Activated T-cell treated with anti-CD3 and anti-CD28 coated beads, Interleukin-2, amount 50 U/mL, for 24 hours (primary cell): ENCODE results near the gene TESK2.
"Not testable (repeated sequence)": the region's sequence is repeated elsewhere in the genome, so short reads cannot be mapped to it uniquely, and the experiment has no call there.

Source experiments
- DNase-seq: peaks from one replicate; pipeline ENCODE4 v3.0.0-alpha.2; 2020
- H3K27ac Mint-ChIP-seq: 2 replicates; pipeline ENCODE4 v1.8.0; 2020; ENCODE audit warnings: mild to moderate bottlenecking, mixed read lengths
- H3K27me3 Mint-ChIP-seq: 2 replicates; pipeline ENCODE4 v1.8.0; 2020; ENCODE audit warnings: mixed read lengths
- H3K36me3 Mint-ChIP-seq: 2 replicates; pipeline ENCODE4 v1.8.0; 2020; ENCODE audit warnings: low read depth, mixed read lengths
- H3K4me1 Mint-ChIP-seq: 2 replicates; pipeline ENCODE4 v1.8.0; 2020; ENCODE audit warnings: low read depth, mixed read lengths
- H3K4me3 Mint-ChIP-seq: 2 replicates; pipeline ENCODE4 v1.8.0; 2020; ENCODE audit warnings: mild to moderate bottlenecking, moderate library complexity, mixed read lengths
- H3K9me3 Mint-ChIP-seq: 2 replicates; pipeline ENCODE4 v1.8.0; 2020; ENCODE audit warnings: mixed read lengths

Gene TESK2

GRCh38 chr1:45370575-45370974, 120.4 kb downstream of the TESK2 start:
- Mint-ChIP-seq H3K27me3 (no peaks in the 10 kb centered on the region), H3K4me1 (no peaks in the 10 kb centered on the region), H3K27ac (no peak overlapping the region), H3K36me3 (no peaks in the 10 kb centered on the region), H3K4me3 (no peak overlapping the region), H3K9me3 (no peaks in the 10 kb centered on the region)
- no peak for DNase-seq

- no peak overlapping the region for H3K27ac Mint-ChIP-seq
- H3K9me3 Mint-ChIP-seq, result no peaks in the 10 kb centered on the region
- no peak for DNase-seq
- no peak overlapping the region for H3K4me3 Mint-ChIP-seq
- no peaks in the 10 kb centered on the region for H3K27me3 Mint-ChIP-seq
- H3K36me3 Mint-ChIP-seq, result no peaks in the 10 kb centered on the region
- peaks cover 11% of the 10 kb centered on the region for H3K4me1 Mint-ChIP-seq
Observed at GRCh38 chr1:45365051-45365450, 125.9 kb downstream of the TESK2 start.

GRCh38 chr1:45364294-45364693, 126.7 kb downstream of the TESK2 start:
- no peaks in the 10 kb centered on the region for H3K9me3 Mint-ChIP-seq
- H3K27ac Mint-ChIP-seq, result peak overlapping the region; percentile 22
- no peak for DNase-seq
- H3K36me3 Mint-ChIP-seq, result no peaks in the 10 kb centered on the region
- no peak overlapping the region for H3K4me3 Mint-ChIP-seq
- H3K27me3 Mint-ChIP-seq, result no peaks in the 10 kb centered on the region
- peaks cover 14% of the 10 kb centered on the region for H3K4me1 Mint-ChIP-seq

GRCh38 chr1:45360981-45361380, 130.0 kb downstream of the TESK2 start:
- H3K27ac Mint-ChIP-seq, H3K9me3 Mint-ChIP-seq, DNase-seq, H3K4me3 Mint-ChIP-seq, H3K36me3 Mint-ChIP-seq, H3K27me3 Mint-ChIP-seq: not testable (repeated sequence)
- H3K4me1 Mint-ChIP-seq, result peaks cover 14% of the 10 kb centered on the region

GRCh38 chr1:45359882-45360513, 131.0 kb downstream of the TESK2 start:
- peak; percentile 60 for DNase-seq
- no peaks in the 10 kb centered on the region for H3K9me3 Mint-ChIP-seq
- no peaks in the 10 kb centered on the region for H3K27me3 Mint-ChIP-seq
- H3K27ac Mint-ChIP-seq, result no peak overlapping the region
- H3K36me3 Mint-ChIP-seq, result no peaks in the 10 kb centered on the region
- no peak overlapping the region for H3K4me3 Mint-ChIP-seq
- H3K4me1 Mint-ChIP-seq, result peaks cover 12% of the 10 kb centered on the region

- Mint-ChIP-seq H3K27ac (no peak overlapping the region), H3K36me3 (no peaks in the 10 kb centered on the region)
- DNase-seq, result no peak
Observed at GRCh38 chr1:45356186-45356585, 134.8 kb downstream of the TESK2 start.

GRCh38 chr1:45355683-45356082, 135.3 kb downstream of the TESK2 start:
- H3K36me3 Mint-ChIP-seq, result no peaks in the 10 kb centered on the region
- no peak overlapping the region for H3K27ac Mint-ChIP-seq
- H3K27me3 Mint-ChIP-seq, result no peaks in the 10 kb centered on the region
- H3K4me1 Mint-ChIP-seq, result peaks cover 5% of the 10 kb centered on the region
- no peak overlapping the region for H3K4me3 Mint-ChIP-seq
- no peak for DNase-seq
- H3K9me3 Mint-ChIP-seq, result no peaks in the 10 kb centered on the region

More at GRCh38 chr1:45356186-45356585, 134.8 kb downstream of the TESK2 start:
- Mint-ChIP-seq H3K4me3 (no peak overlapping the region), H3K9me3 (no peaks in the 10 kb centered on the region), H3K4me1 (peaks cover 5% of the 10 kb centered on the region), H3K27me3 (no peaks in the 10 kb centered on the region)

GRCh38 chr1:45354838-45355237, 136.1 kb downstream of the TESK2 start:
- H3K4me1 Mint-ChIP-seq, result peaks cover under 1% of the 10 kb centered on the region
- no peak overlapping the region for H3K4me3 Mint-ChIP-seq
- H3K9me3 Mint-ChIP-seq, result no peaks in the 10 kb centered on the region
- DNase-seq, result no peak
- no peak overlapping the region for H3K27ac Mint-ChIP-seq
- no peaks in the 10 kb centered on the region for H3K36me3 Mint-ChIP-seq
- H3K27me3 Mint-ChIP-seq, result no peaks in the 10 kb centered on the region

GRCh38 chr1:45353685-45354084, 137.3 kb downstream of the TESK2 start:
- Mint-ChIP-seq H3K36me3 (no peaks in the 10 kb centered on the region), H3K4me1 (peaks cover 5% of the 10 kb centered on the region), H3K9me3 (no peaks in the 10 kb centered on the region), H3K27me3 (no peaks in the 10 kb centered on the region), H3K27ac (no peak overlapping the region), H3K4me3 (no peak overlapping the region)
- DNase-seq, result no peak

- DNase-seq, result no peak
- no peak overlapping the region for H3K27ac Mint-ChIP-seq
- no peaks in the 10 kb centered on the region for H3K9me3 Mint-ChIP-seq
- peaks cover 5% of the 10 kb centered on the region for H3K4me1 Mint-ChIP-seq
- H3K4me3 Mint-ChIP-seq, result no peak overlapping the region
- H3K27me3 Mint-ChIP-seq, result no peaks in the 10 kb centered on the region
- peaks cover 6% of the 10 kb centered on the region for H3K36me3 Mint-ChIP-seq
Observed at GRCh38 chr1:45351508-45351907, 139.5 kb downstream of the TESK2 start.

- no peak for DNase-seq
- Mint-ChIP-seq H3K9me3 (no peaks in the 10 kb centered on the region), H3K27me3 (no peaks in the 10 kb centered on the region), H3K4me3 (no peak overlapping the region), H3K27ac (peak overlapping the region; percentile 55), H3K4me1 (peaks cover 10% of the 10 kb centered on the region), H3K36me3 (peaks cover 30% of the 10 kb centered on the region)
Observed at GRCh38 chr1:45348966-45349677, 141.8 kb downstream of the TESK2 start.

- no peaks in the 10 kb centered on the region for H3K27me3 Mint-ChIP-seq
- no peak for DNase-seq
- no peak overlapping the region for H3K4me3 Mint-ChIP-seq
- no peaks in the 10 kb centered on the region for H3K9me3 Mint-ChIP-seq
- H3K36me3 Mint-ChIP-seq, result peaks cover 35% of the 10 kb centered on the region
- H3K27ac Mint-ChIP-seq, result peak overlapping the region; percentile 6
- H3K4me1 Mint-ChIP-seq, result peaks cover 14% of the 10 kb centered on the region
Observed at GRCh38 chr1:45348609-45348965, 142.4 kb downstream of the TESK2 start.

- H3K27me3 Mint-ChIP-seq, result no peaks in the 10 kb centered on the region
- no peak overlapping the region for H3K4me3 Mint-ChIP-seq
- peak overlapping the region; percentile 20 for H3K27ac Mint-ChIP-seq
- DNase-seq, result no peak
- H3K4me1 Mint-ChIP-seq, result peaks cover 18% of the 10 kb centered on the region
- H3K36me3 Mint-ChIP-seq, result peaks cover 41% of the 10 kb centered on the region
- no peaks in the 10 kb centered on the region for H3K9me3 Mint-ChIP-seq
Observed at GRCh38 chr1:45348020-45348419, 142.9 kb downstream of the TESK2 start.

- H3K27ac Mint-ChIP-seq, result peak overlapping the region; percentile 53
- no peaks in the 10 kb centered on the region for H3K27me3 Mint-ChIP-seq
- DNase-seq, result no peak
- H3K9me3 Mint-ChIP-seq, result no peaks in the 10 kb centered on the region
- no peak overlapping the region for H3K4me3 Mint-ChIP-seq
- H3K36me3 Mint-ChIP-seq, result peaks cover 56% of the 10 kb centered on the region
- peaks cover 34% of the 10 kb centered on the region for H3K4me1 Mint-ChIP-seq
Observed at GRCh38 chr1:45346473-45346872, 144.5 kb downstream of the TESK2 start.

- H3K4me3 Mint-ChIP-seq, result no peak overlapping the region
- peaks cover 37% of the 10 kb centered on the region for H3K4me1 Mint-ChIP-seq
- H3K27me3 Mint-ChIP-seq, result no peaks in the 10 kb centered on the region
- no peaks in the 10 kb centered on the region for H3K9me3 Mint-ChIP-seq
- no peak for DNase-seq
- peak overlapping the region; percentile 75 for H3K27ac Mint-ChIP-seq
- peaks cover 71% of the 10 kb centered on the region for H3K36me3 Mint-ChIP-seq
Observed at GRCh38 chr1:45345014-45345413, 145.9 kb downstream of the TESK2 start.
